GM23338 (cell line): ENCODE results near the gene KLHL18.

Source experiments
- CREB1 ChIP-seq: fragments of 250-450 bp; sonication (Bioruptor Pico); IDR thresholded peaks from 2 replicates; pipeline ENCODE4 v1.5.0; 2020; ENCODE audit warnings: low read depth, mild to moderate bottlenecking, moderate library complexity
- EZH2 ChIP-seq: fragments of 200-600 bp; sonication (generic); IDR thresholded peaks from one replicate; pipeline ENCODE4 v1.8.0; 2017; ENCODE audit warnings: antibody characterized with exemption, mild to moderate bottlenecking, low read depth; ENCODE audit not compliant: unreplicated experiment
- EZH2phosphoT487 ChIP-seq: fragments of 200-600 bp; sonication (generic); IDR thresholded peaks from one replicate; pipeline ENCODE4 v1.8.1; 2018; ENCODE audit warnings: antibody characterized with exemption; ENCODE audit not compliant: unreplicated experiment
- NANOG ChIP-seq: IDR thresholded peaks from 2 replicates; pipeline ENCODE4 v1.6.1; 2016; ENCODE audit warnings: antibody characterized with exemption, borderline replicate concordance
- POLR2AphosphoS5 ChIP-seq: IDR thresholded peaks from 2 replicates; pipeline ENCODE4 v1.6.1; 2016; ENCODE audit warnings: antibody characterized with exemption, low read depth
- STAT1 ChIP-seq: IDR thresholded peaks from one replicate; pipeline ENCODE4 v1.6.1; 2016; ENCODE audit warnings: antibody characterized with exemption; ENCODE audit not compliant: unreplicated experiment
- TF ChIP-seq, protein P1 (sequence below), 2 experiments: fragments of 200-600 bp in 1 of 2; sonication (generic) in 1 of 2; conservative IDR thresholded peaks; 2 replicates each; pipeline versions ENCODE4 v1.5.1 to v1.6.1; 2016 to 2017; ENCODE audit warnings: antibody characterized with exemption in 2 of 2, low read depth in 2 of 2, mild to moderate bottlenecking in 2 of 2, moderate library complexity in 1 of 2

DNA sequence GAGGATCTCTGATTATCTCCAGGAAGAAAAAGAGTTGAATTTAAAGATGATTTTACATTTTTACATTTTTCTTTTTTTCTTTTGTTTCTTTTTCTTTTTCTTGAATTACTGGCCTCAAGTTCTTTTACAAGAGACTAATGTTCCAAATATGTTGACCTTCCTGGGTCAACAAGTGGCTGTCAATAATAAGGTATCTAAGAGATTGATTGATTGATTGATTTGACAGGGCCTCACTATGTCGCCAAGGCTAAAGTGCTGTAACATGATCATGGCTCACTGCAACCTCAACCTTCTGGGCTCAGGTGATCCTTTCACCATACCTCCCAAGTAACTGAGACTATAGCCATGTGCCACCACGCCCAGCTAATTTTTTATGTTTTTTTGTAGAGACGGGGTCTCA is 44.7 kb upstream of the KLHL18 start:
- TF ChIP-seq, protein P1, sequence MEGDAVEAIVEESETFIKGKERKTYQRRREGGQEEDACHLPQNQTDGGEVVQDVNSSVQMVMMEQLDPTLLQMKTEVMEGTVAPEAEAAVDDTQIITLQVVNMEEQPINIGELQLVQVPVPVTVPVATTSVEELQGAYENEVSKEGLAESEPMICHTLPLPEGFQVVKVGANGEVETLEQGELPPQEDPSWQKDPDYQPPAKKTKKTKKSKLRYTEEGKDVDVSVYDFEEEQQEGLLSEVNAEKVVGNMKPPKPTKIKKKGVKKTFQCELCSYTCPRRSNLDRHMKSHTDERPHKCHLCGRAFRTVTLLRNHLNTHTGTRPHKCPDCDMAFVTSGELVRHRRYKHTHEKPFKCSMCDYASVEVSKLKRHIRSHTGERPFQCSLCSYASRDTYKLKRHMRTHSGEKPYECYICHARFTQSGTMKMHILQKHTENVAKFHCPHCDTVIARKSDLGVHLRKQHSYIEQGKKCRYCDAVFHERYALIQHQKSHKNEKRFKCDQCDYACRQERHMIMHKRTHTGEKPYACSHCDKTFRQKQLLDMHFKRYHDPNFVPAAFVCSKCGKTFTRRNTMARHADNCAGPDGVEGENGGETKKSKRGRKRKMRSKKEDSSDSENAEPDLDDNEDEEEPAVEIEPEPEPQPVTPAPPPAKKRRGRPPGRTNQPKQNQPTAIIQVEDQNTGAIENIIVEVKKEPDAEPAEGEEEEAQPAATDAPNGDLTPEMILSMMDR (conservative IDR thresholded peaks at IDR 0.05; ENCODE audit: low read depth in 2 of 2), result no peak
- TF ChIP-seq EZH2phosphoT487 (no peak), POLR2AphosphoS5 (no peak), CREB1 (CRISPR knock-in tag) (no peak), NANOG (no peak), STAT1 (no peak), EZH2 (no peak)
